Activated CD4-positive, alpha-beta T cell treated with anti-CD3 and anti-CD28 coated beads for 36 hours (primary cell): ENCODE results near the gene DNAH9. TPM values are rescaled to one million over a fixed set of nuclear protein-coding genes. Genes with fewer than 3 reads are reported as not detected.
A peak's percentile ranks its signal among the peaks of the same experiment; 100 is the strongest.
"Not testable (repeated sequence)": the region's sequence is repeated elsewhere in the genome, so short reads cannot be mapped to it uniquely, and the experiment has no call there.

Source experiments
- ATAC-seq: fragments of 200-7000 bp; cut with Tn5 transposase; one replicate; pipeline ENCODE4 v1.10.0; 2021; ENCODE audit warnings: mild to moderate bottlenecking, moderate library complexity
- CTCF ChIA-PET: fragments of 350-600 bp; sonication (Branson Sonifier 250); formaldehyde crosslinking; loops from one replicate; lab custom pipeline; 2021; ENCODE audit warnings: antibody characterized with exemption; lab: Charles Lee
- POLR2A ChIA-PET: fragments of 350-600 bp; sonication (Branson Sonifier 250); formaldehyde crosslinking; loops from one replicate; lab custom pipeline; 2021; ENCODE audit warnings: antibody characterized with exemption, inconsistent platforms; lab: Charles Lee
- DNase-seq: peaks from one replicate; pipeline ENCODE4 v3.0.0-alpha.2; 2020
- H3K27ac Mint-ChIP-seq: one replicate; pipeline ENCODE4 v1.8.0; 2021; ENCODE audit warnings: mixed read lengths
- H3K27me3 Mint-ChIP-seq: one replicate; pipeline ENCODE4 v1.8.0; 2021; ENCODE audit warnings: mixed read lengths
- H3K36me3 Mint-ChIP-seq: one replicate; pipeline ENCODE4 v1.8.0; 2021; ENCODE audit warnings: low read depth, mixed read lengths
- H3K4me1 Mint-ChIP-seq: one replicate; pipeline ENCODE4 v1.8.0; 2021; ENCODE audit warnings: mixed read lengths
- H3K4me3 Mint-ChIP-seq: one replicate; pipeline ENCODE4 v1.8.0; 2021; ENCODE audit warnings: mild to moderate bottlenecking, moderate library complexity, mixed read lengths
- H3K9me3 Mint-ChIP-seq: one replicate; pipeline ENCODE4 v1.8.0; 2021; ENCODE audit warnings: low read depth, mixed read lengths
- intact Hi-C, 2 experiments: fragments of 100-400 bp; cut with DNase I in 1 of 2; cut with micrococcal nuclease in 1 of 2; formaldehyde crosslinking; loops; one replicate each; pipeline versions ENCODE4 v1.14.2 to v1.15.1; 2022 to 2024; cut with DNase I, micrococcal nuclease
- total RNA-seq, 2 experiments: library from RNA; stranded (reverse); gene quantifications; one replicate each; pipeline ENCODE4 v1.2.3, GENCODE V29; 2021

Gene DNAH9
- total RNA-seq, 2 experiments from 2014 or later, result not detected

- no peaks in the 10 kb centered on the region for H3K36me3 Mint-ChIP-seq
- ChIA-PET CTCF (no interaction called here), POLR2A (no interaction called here)
- peaks cover 3% of the 10 kb centered on the region for H3K27me3 Mint-ChIP-seq
- DNase-seq (no peak), ATAC-seq (no peak)
- H3K27ac Mint-ChIP-seq, result no peak overlapping the region
- intact Hi-C loops, result no loop called here
- H3K4me3 Mint-ChIP-seq, result no peak overlapping the region
- H3K4me1 Mint-ChIP-seq, result no peaks in the 10 kb centered on the region
- no peaks in the 10 kb centered on the region for H3K9me3 Mint-ChIP-seq
Observed at GRCh38 chr17:11924076-11924475, 325.8 kb downstream of the DNAH9 start.

- Mint-ChIP-seq H3K4me3 (no peak overlapping the region), H3K9me3 (no peaks in the 10 kb centered on the region), H3K36me3 (no peaks in the 10 kb centered on the region), H3K27me3 (peaks cover 3% of the 10 kb centered on the region), H3K4me1 (no peaks in the 10 kb centered on the region), H3K27ac (no peak overlapping the region)
- POLR2A ChIA-PET, result no interaction called here
- intact Hi-C loops, result no loop called here
- DNase-seq (no peak), ATAC-seq (no peak)
- CTCF ChIA-PET, result interaction anchor here (0.5 to 1.7 kb wide), 3 partner anchors 9 to 1049 kb away, joined by 3 to 5 read pairs (median 3); no protein-coding TSS in a partner anchor
Observed at GRCh38 chr17:11925262-11926021, 327.2 kb downstream of the DNAH9 start.

- Mint-ChIP-seq H3K4me3 (no peak overlapping the region), H3K4me1 (no peaks in the 10 kb centered on the region), H3K36me3 (no peaks in the 10 kb centered on the region), H3K9me3 (no peaks in the 10 kb centered on the region), H3K27me3 (peaks cover 3% of the 10 kb centered on the region), H3K27ac (no peak overlapping the region)
- intact Hi-C loops, result no loop called here
- ChIA-PET CTCF (interaction anchor here (0.5 kb wide), 1 partner anchor 757 kb away, joined by 3 read pairs; no protein-coding TSS in a partner anchor), POLR2A (no interaction called here)
- DNase-seq (no peak), ATAC-seq (no peak)
Observed at GRCh38 chr17:11928436-11928835, 330.2 kb downstream of the DNAH9 start.

GRCh38 chr17:11932337-11932898 lies 334.1 kb downstream of the DNAH9 start:
- CTCF ChIA-PET, result interaction anchor here (0.7 kb wide), 1 partner anchor 21 kb away, joined by 3 read pairs; no protein-coding TSS in a partner anchor

DNA sequence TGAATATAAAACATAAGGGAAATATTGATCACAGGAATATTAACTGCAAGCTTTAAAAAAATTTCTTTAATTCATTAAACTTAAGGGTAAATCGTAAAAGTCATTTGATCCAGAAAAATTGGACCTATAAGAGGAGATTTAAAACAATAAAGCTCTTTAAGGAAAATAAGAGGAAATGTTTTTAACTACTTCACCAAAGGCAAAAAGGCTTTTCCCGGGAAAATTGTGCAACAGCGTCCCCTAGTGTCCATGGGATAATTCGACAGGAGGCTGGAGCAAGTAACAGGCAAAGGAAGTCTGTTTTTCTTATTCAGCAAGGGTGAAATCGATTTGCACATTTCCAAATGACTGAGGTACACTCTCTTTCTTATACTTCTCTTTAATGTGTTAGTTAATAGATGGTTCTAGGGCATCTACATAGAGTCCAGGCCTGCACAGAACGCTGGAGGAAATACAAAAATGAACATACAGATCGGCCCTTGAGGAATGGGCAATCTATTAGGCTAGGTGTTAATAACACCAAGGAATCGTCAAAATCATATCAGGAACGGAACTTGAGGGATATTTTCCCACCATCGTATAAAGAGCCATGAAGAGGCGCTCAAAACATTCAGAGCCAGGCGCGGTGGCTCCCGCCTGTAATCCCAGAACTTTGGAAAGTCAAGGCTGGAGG lies 337.6 kb downstream of the DNAH9 start:
- Mint-ChIP-seq H3K27ac (no peak overlapping the region), H3K27me3 (no peaks in the 10 kb centered on the region), H3K9me3 (no peaks in the 10 kb centered on the region), H3K36me3 (no peaks in the 10 kb centered on the region), H3K4me1 (no peaks in the 10 kb centered on the region), H3K4me3 (no peak overlapping the region)
- ATAC-seq (no peak), DNase-seq (peak; percentile 57)
- ChIA-PET POLR2A (no interaction called here), CTCF (interaction anchor here (0.7 to 1.1 kb wide), 7 partner anchors 10 to 663 kb away, joined by 3 to 5 read pairs (median 3); partner anchors contain the start of gene ZNF18)
- intact Hi-C loops, result loop anchor here in 1 of 2 experiments (5.0 to 10.0 kb wide), 2 partner anchors 291 to 1059 kb away; no protein-coding TSS in a partner anchor

More at GRCh38 chr17:11932337-11932898, 334.1 kb downstream of the DNAH9 start:
- H3K9me3 Mint-ChIP-seq, result no peaks in the 10 kb centered on the region
- no peaks in the 10 kb centered on the region for H3K4me1 Mint-ChIP-seq
- ATAC-seq, result no peak
- no peak overlapping the region for H3K4me3 Mint-ChIP-seq
- DNase-seq, result no peak
- H3K27me3 Mint-ChIP-seq, result no peaks in the 10 kb centered on the region
- H3K27ac Mint-ChIP-seq, result no peak overlapping the region
- intact Hi-C loops, result loop anchor here in 1 of 2 experiments (10.0 kb wide), 1 partner anchor 288 kb away; no protein-coding TSS in a partner anchor
- H3K36me3 Mint-ChIP-seq, result no peaks in the 10 kb centered on the region
- POLR2A ChIA-PET, result interaction anchor here (0.7 kb wide), 1 partner anchor 135 kb away, joined by 3 read pairs; no protein-coding TSS in a partner anchor

GRCh38 chr17:11940904-11941303 lies 342.6 kb downstream of the DNAH9 start:
- Mint-ChIP-seq H3K36me3 (no peaks in the 10 kb centered on the region), H3K27ac (no peak overlapping the region), H3K9me3 (no peaks in the 10 kb centered on the region), H3K4me1 (no peaks in the 10 kb centered on the region), H3K4me3 (no peak overlapping the region), H3K27me3 (no peaks in the 10 kb centered on the region)
- intact Hi-C loops, result no loop called here
- DNase-seq, result no peak
- POLR2A ChIA-PET, result no interaction called here
- no peak for ATAC-seq
- CTCF ChIA-PET, result no interaction called here

GRCh38 chr17:11943086-11943485 lies 344.8 kb downstream of the DNAH9 start:
- intact Hi-C loops, DNase-seq, H3K27me3 Mint-ChIP-seq, CTCF ChIA-PET, ATAC-seq, POLR2A ChIA-PET, H3K4me1 Mint-ChIP-seq, H3K27ac Mint-ChIP-seq, H3K36me3 Mint-ChIP-seq, H3K9me3 Mint-ChIP-seq, H3K4me3 Mint-ChIP-seq: not testable (repeated sequence)

DNA sequence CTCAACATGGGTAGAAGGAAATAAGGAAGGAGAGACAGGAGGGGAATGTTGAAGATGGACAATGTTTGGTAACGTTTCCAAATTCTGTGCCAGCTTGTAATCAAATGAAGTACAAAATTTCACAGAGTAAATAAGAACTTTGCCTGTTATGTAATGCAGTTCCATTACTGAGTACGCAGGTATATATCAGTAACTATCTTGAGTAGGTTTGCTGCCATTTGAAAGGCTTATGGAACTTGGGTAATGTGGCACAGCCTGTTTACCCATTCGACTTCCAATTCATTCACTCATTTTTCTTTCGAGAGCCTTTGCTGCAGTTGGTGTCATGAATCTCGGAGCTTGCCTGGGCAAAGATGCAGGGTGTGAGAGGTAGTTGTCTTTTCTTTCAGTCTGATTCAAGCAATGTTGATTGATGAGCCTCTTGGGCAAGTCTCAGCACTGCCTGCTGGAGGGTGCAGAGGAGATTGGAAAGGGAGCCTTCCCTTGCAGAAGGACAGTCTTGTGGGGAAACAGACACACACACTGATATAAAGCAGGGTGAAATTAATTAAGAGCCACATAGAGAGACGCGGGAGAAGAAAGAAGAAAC lies 345.6 kb downstream of the DNAH9 start:
- Mint-ChIP-seq H3K4me1 (no peaks in the 10 kb centered on the region), H3K9me3 (no peaks in the 10 kb centered on the region), H3K27ac (no peak overlapping the region), H3K36me3 (no peaks in the 10 kb centered on the region), H3K27me3 (no peaks in the 10 kb centered on the region), H3K4me3 (no peak overlapping the region)
- CTCF ChIA-PET, result no interaction called here
- DNase-seq (no peak), ATAC-seq (no peak)
- POLR2A ChIA-PET, result no interaction called here
- intact Hi-C loops, result no loop called here

DNA sequence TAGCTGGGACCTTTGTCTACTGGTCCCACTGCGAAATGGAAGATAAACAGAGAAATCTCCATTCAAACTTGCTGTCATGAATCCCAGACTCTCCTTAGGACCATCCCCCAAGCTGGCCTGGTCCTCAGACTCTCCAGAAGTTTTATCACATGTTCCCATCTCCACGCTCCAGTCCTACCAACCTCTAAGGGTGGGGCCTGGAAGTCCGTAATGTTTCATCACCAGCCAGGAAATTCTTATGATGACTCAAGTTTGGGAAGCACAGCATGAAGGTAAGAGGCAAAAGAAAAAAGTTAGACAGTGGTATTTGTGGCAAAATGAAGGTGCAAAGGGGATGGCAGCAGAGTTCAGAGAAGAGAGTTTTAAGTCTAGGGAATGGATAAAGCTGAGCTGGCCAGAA lies 346.3 kb downstream of the DNAH9 start:
- Mint-ChIP-seq H3K4me3 (no peak overlapping the region), H3K9me3 (no peaks in the 10 kb centered on the region), H3K4me1 (no peaks in the 10 kb centered on the region), H3K36me3 (no peaks in the 10 kb centered on the region), H3K27me3 (no peaks in the 10 kb centered on the region), H3K27ac (no peak overlapping the region)
- intact Hi-C loops, result no loop called here
- DNase-seq (no peak), ATAC-seq (no peak)
- ChIA-PET POLR2A (no interaction called here), CTCF (no interaction called here)

- no peaks in the 10 kb centered on the region for H3K27me3 Mint-ChIP-seq
- no peak overlapping the region for H3K4me3 Mint-ChIP-seq
- DNase-seq (no peak), ATAC-seq (no peak)
- POLR2A ChIA-PET, result no interaction called here
- H3K36me3 Mint-ChIP-seq, result peaks cover 6% of the 10 kb centered on the region
- H3K27ac Mint-ChIP-seq, result no peak overlapping the region
- CTCF ChIA-PET, result no interaction called here
- intact Hi-C loops, result no loop called here
- peaks cover 8% of the 10 kb centered on the region for H3K9me3 Mint-ChIP-seq
- H3K4me1 Mint-ChIP-seq, result no peaks in the 10 kb centered on the region
Observed at GRCh38 chr17:11948789-11949188, 350.5 kb downstream of the DNAH9 start.

- H3K4me3 Mint-ChIP-seq, H3K27me3 Mint-ChIP-seq, DNase-seq, POLR2A ChIA-PET, intact Hi-C loops, H3K9me3 Mint-ChIP-seq, H3K4me1 Mint-ChIP-seq, H3K27ac Mint-ChIP-seq, ATAC-seq: not testable (repeated sequence)
- H3K36me3 Mint-ChIP-seq, result peaks cover 12% of the 10 kb centered on the region
- CTCF ChIA-PET, result interaction anchor here (0.6 kb wide), 1 partner anchor 78 kb away, joined by 4 read pairs; no protein-coding TSS in a partner anchor
Observed at GRCh38 chr17:11949571-11949970, 351.3 kb downstream of the DNAH9 start.
